H9 (cell line): ENCODE results near the gene DENND4A. TPM values are rescaled to one million over a fixed set of nuclear protein-coding genes. Genes with fewer than 3 reads are reported as not detected.

Experiments
- DNase-seq: peaks from one replicate; pipeline ENCODE4 v3.0.0-alpha.2; 2017
- H2AFZ ChIP-seq: one replicate; pipeline ENCODE4 v1.6.1; 2013; ENCODE audit warnings: mild to moderate bottlenecking, low read length, control low read depth, moderate library complexity
- H2AK5ac ChIP-seq: 2 replicates; pipeline ENCODE4 v1.6.1; 2013; ENCODE audit warnings: low read length, control low read depth, mixed read lengths; ENCODE audit not compliant: insufficient read length
- H2BK120ac ChIP-seq: one replicate; pipeline ENCODE4 v1.6.1; 2013; ENCODE audit warnings: low read depth, mild to moderate bottlenecking, low read length, control low read depth, inconsistent platforms; ENCODE audit not compliant: poor library complexity, severe bottlenecking
- H2BK12ac ChIP-seq: 2 replicates; pipeline ENCODE4 v1.6.1; 2013; ENCODE audit warnings: low read length, control low read depth, mixed read lengths, low read depth; ENCODE audit not compliant: insufficient read length
- H2BK15ac ChIP-seq: 2 replicates; pipeline ENCODE4 v1.6.1; 2013; ENCODE audit warnings: low read depth, low read length, control low read depth
- H2BK20ac ChIP-seq: one replicate; pipeline ENCODE4 v1.6.1; 2013; ENCODE audit warnings: low read depth, mild to moderate bottlenecking, low read length, control low read depth, inconsistent platforms; ENCODE audit not compliant: poor library complexity, severe bottlenecking
- H2BK5ac ChIP-seq: 2 replicates; pipeline ENCODE4 v1.6.1; 2013; ENCODE audit warnings: low read length, control low read depth, mixed read lengths; ENCODE audit not compliant: insufficient read length
- H3K14ac ChIP-seq: 2 replicates; pipeline ENCODE4 v1.6.1; 2013; ENCODE audit warnings: low read length, control low read depth; ENCODE audit not compliant: insufficient read depth
- H3K18ac ChIP-seq: 2 replicates; pipeline ENCODE4 v1.6.1; 2013; ENCODE audit warnings: low read depth, mild to moderate bottlenecking, mixed read lengths, low read length, control low read depth; ENCODE audit not compliant: insufficient read length
- H3K23ac ChIP-seq: 2 replicates; pipeline ENCODE4 v1.6.1; 2013; ENCODE audit warnings: low read length, control low read depth, mixed read lengths, low read depth; ENCODE audit not compliant: insufficient read length
- H3K23me2 ChIP-seq: 2 replicates; pipeline ENCODE4 v1.6.1; 2013; ENCODE audit warnings: low read depth, mild to moderate bottlenecking, mixed read lengths, low read length, control low read depth; ENCODE audit not compliant: insufficient read length, poor library complexity, severe bottlenecking
- H3K27ac ChIP-seq: 2 replicates; pipeline ENCODE4 v1.5.1; 2013; ENCODE audit warnings: low read length, control low read depth, mixed read lengths, low read depth; ENCODE audit not compliant: insufficient read length
- H3K27me3 ChIP-seq: 2 replicates; pipeline ENCODE4 v1.6.1; 2013; ENCODE audit warnings: low read length, control low read depth, inconsistent platforms; ENCODE audit not compliant: insufficient read depth
- H3K4ac ChIP-seq: 2 replicates; pipeline ENCODE4 v1.6.1; 2013; ENCODE audit warnings: low read depth, mild to moderate bottlenecking, control low read depth, inconsistent platforms, low read length, moderate library complexity
- H3K4me1 ChIP-seq: 2 replicates; pipeline ENCODE4 v1.6.1; 2013; ENCODE audit warnings: low read length, control low read depth, inconsistent platforms; ENCODE audit not compliant: insufficient read depth
- H3K4me2 ChIP-seq: 2 replicates; pipeline ENCODE4 v1.6.1; 2013; ENCODE audit warnings: low read length, control low read depth, mixed read lengths; ENCODE audit not compliant: insufficient read length, insufficient read depth
- H3K56ac ChIP-seq: 2 replicates; pipeline ENCODE4 v1.6.1; 2013; ENCODE audit warnings: low read depth, mild to moderate bottlenecking, mixed read lengths, low read length, control low read depth; ENCODE audit not compliant: insufficient read length
- H3K79me1 ChIP-seq: 2 replicates; pipeline ENCODE4 v1.6.1; 2013; ENCODE audit warnings: low read depth, mild to moderate bottlenecking, moderate library complexity, low read length, control low read depth, inconsistent platforms; ENCODE audit not compliant: insufficient read depth, poor library complexity, severe bottlenecking
- H3K79me2 ChIP-seq: 2 replicates; pipeline ENCODE4 v1.6.1; 2013; ENCODE audit warnings: low read length, control low read depth, inconsistent platforms; ENCODE audit not compliant: insufficient read depth
- H3K9ac ChIP-seq: 2 replicates; pipeline ENCODE4 v1.6.1; 2013; ENCODE audit warnings: low read length, control low read depth, mixed read lengths; ENCODE audit not compliant: insufficient read length; ENCODE audit errors: extremely low read depth
- H3K9me3 ChIP-seq: one replicate; pipeline ENCODE4 v1.6.1; 2013; ENCODE audit warnings: low read depth, low read length, inconsistent platforms; ENCODE audit not compliant: control insufficient read depth
- H3T11ph ChIP-seq: one replicate; pipeline ENCODE4 v1.6.1; 2013; ENCODE audit warnings: mild to moderate bottlenecking, low read length, control low read depth, inconsistent platforms
- H4K20me1 ChIP-seq: one replicate; pipeline ENCODE4 v1.6.1; 2013; ENCODE audit not compliant: control insufficient read depth, insufficient read length, insufficient read depth
- H4K5ac ChIP-seq: 2 replicates; pipeline ENCODE4 v1.6.1; 2013; ENCODE audit warnings: low read depth, mild to moderate bottlenecking, mixed read lengths, low read length, control low read depth; ENCODE audit not compliant: insufficient read length
- H4K8ac ChIP-seq: replicated peaks from 2 replicates; pipeline ENCODE4 v1.6.1; 2013; ENCODE audit warnings: low read length, control low read depth, mixed read lengths, low read depth; ENCODE audit not compliant: insufficient read length
- H4K91ac ChIP-seq: 2 replicates; pipeline ENCODE4 v1.6.1; 2013; ENCODE audit warnings: low read depth, mild to moderate bottlenecking, moderate library complexity, mixed read lengths, low read length, control low read depth; ENCODE audit not compliant: insufficient read length
- H3K27ac Mint-ChIP-seq, 3 experiments: 2 replicates in 2 of 3; 3 replicates in 1 of 3; pipeline ENCODE4 v1.8.0; 2020 to 2021; ENCODE audit warnings: mixed read lengths in 3 of 3, mild to moderate bottlenecking in 1 of 3, moderate library complexity in 1 of 3
- H3K27me3 Mint-ChIP-seq: 2 replicates; pipeline ENCODE4 v1.8.0; 2021; ENCODE audit warnings: low read depth, mild to moderate bottlenecking, moderate library complexity, mixed read lengths
- H3K36me3 Mint-ChIP-seq, 3 experiments: 2 replicates in 2 of 3; 3 replicates in 1 of 3; pipeline ENCODE4 v1.8.0; 2020 to 2021; ENCODE audit warnings: low read depth in 3 of 3, mixed read lengths in 3 of 3; ENCODE audit not compliant: insufficient read depth in 1 of 3
- H3K4me1 Mint-ChIP-seq, 2 experiments: 2 replicates each; pipeline ENCODE4 v1.8.0; 2020; ENCODE audit warnings: mixed read lengths in 2 of 2
- H3K4me3 Mint-ChIP-seq, 2 experiments: 2 replicates in 1 of 2; 3 replicates in 1 of 2; pipeline ENCODE4 v1.8.0; 2020 to 2021; ENCODE audit warnings: mild to moderate bottlenecking in 2 of 2, mixed read lengths in 2 of 2, moderate library complexity in 1 of 2
- H3K9me3 Mint-ChIP-seq, 2 experiments: 2 replicates in 1 of 2; 3 replicates in 1 of 2; pipeline ENCODE4 v1.8.0; 2020; ENCODE audit warnings: mild to moderate bottlenecking in 2 of 2, mixed read lengths in 2 of 2, moderate library complexity in 1 of 2
- WGBS: extraction: QIAGEN DNeasy Blood & Tissue Kit; methylation state at CpG from one replicate; pipeline ENCODE4 v1.1.7; 2013; ENCODE audit warnings: missing lambda C conversion rate, low lambda C conversion rate, mixed read lengths; ENCODE audit not compliant: insufficient read length; ENCODE audit errors: extremely low coverage; 5-methylcytosine and 5-hydroxymethylcytosine counted together
- total RNA-seq: library from RNA; stranded (reverse); gene quantifications from 2 replicates; pipeline ENCODE4 v1.2.1, GENCODE V29; 2021
- TF ChIP-seq, protein P1 (sequence below): fragments of 200-600 bp; sonication (generic); conservative IDR thresholded peaks from 3 replicates; pipeline ENCODE4 v1.8.0; 2021; ENCODE audit warnings: antibody characterized with exemption, mild to moderate bottlenecking

The DENND4A gene
- total RNA-seq, 1 experiment from 2014 or later = 4.7 TPM

DNA sequence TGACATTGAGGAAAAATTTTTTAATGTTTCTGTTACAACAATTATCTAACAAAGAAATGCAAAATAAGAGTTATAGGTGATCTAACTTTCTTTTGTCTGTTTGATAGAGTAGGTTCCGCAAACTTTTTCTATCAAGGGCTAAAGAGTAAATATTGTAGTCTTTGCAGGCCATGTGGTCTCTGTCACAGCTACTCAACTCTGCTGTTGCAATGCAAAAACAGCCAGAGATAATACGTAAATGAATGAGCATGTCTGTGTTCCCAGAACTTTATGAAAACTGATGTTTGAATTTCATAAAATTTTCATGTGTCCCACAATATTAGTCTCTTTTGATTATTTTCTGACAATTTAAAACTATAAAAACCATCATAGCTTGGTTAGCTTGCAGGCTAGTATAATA lies 97.0 kb downstream of the DENND4A start:
- no peak overlapping the region for H3K27ac Mint-ChIP-seq
- Histone ChIP-seq H2BK120ac (no peak overlapping the region), H4K5ac (no peak overlapping the region), H2BK15ac (no peak overlapping the region), H2BK20ac (no peak overlapping the region), H3K79me2 (no peaks in the 10 kb centered on the region), H4K20me1 (no peaks in the 10 kb centered on the region), H2BK12ac (no peak overlapping the region), H3K4me1 (no peaks in the 10 kb centered on the region), H4K8ac (no peak overlapping the region), H3K23me2 (no peaks in the 10 kb centered on the region), H2BK5ac (no peak overlapping the region), H3K27me3 (no peaks in the 10 kb centered on the region), H3K79me1 (no peaks in the 10 kb centered on the region), H3K27ac (no peak overlapping the region), H3K23ac (no peak overlapping the region), H3K18ac (no peak overlapping the region), H3K4me2 (no peak overlapping the region), H3K4ac (no peak overlapping the region), H3K14ac (no peak overlapping the region), H3K9me3 (no peaks in the 10 kb centered on the region), H4K91ac (no peak overlapping the region), H3T11ph (no peak overlapping the region), H2AK5ac (no peak overlapping the region), H3K56ac (no peak overlapping the region), H3K9ac (no peak overlapping the region), H2AFZ (no peak overlapping the region)
- TF ChIP-seq, protein P1, sequence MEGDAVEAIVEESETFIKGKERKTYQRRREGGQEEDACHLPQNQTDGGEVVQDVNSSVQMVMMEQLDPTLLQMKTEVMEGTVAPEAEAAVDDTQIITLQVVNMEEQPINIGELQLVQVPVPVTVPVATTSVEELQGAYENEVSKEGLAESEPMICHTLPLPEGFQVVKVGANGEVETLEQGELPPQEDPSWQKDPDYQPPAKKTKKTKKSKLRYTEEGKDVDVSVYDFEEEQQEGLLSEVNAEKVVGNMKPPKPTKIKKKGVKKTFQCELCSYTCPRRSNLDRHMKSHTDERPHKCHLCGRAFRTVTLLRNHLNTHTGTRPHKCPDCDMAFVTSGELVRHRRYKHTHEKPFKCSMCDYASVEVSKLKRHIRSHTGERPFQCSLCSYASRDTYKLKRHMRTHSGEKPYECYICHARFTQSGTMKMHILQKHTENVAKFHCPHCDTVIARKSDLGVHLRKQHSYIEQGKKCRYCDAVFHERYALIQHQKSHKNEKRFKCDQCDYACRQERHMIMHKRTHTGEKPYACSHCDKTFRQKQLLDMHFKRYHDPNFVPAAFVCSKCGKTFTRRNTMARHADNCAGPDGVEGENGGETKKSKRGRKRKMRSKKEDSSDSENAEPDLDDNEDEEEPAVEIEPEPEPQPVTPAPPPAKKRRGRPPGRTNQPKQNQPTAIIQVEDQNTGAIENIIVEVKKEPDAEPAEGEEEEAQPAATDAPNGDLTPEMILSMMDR = no peak
- H3K36me3 Mint-ChIP-seq = no peaks in the 10 kb centered on the region
- no peaks in the 10 kb centered on the region for H3K4me1 Mint-ChIP-seq
- no peak overlapping the region for H3K4me3 Mint-ChIP-seq
- no peaks in the 10 kb centered on the region for H3K27me3 Mint-ChIP-seq
- no CpG with 5 or more reads among the region's 2 CpGs for WGBS
- no peaks in the 10 kb centered on the region for H3K9me3 Mint-ChIP-seq
- no peak for DNase-seq
